DMS 273 (cell line): ENCODE measurements around the gene IPO7.
"Not testable (repeated sequence)": the region's sequence is repeated elsewhere in the genome, so short reads cannot be mapped to it uniquely, and the experiment has no call there.

Source experiments
- DNase-seq: peaks from one replicate; lab custom pipeline; 2025; ENCODE audit not compliant: unreplicated experiment; lab: John Stamatoyannopoulos, UW

Gene IPO7

GRCh38 chr11:9384535-9385326 is at the start of gene IPO7:
TSS of gene IPO7 (plus strand) at chr11:9384652. CDS start at chr11:9384764, 112 bp downstream.
- peak; percentile 95 for DNase-seq

- DNase-seq = no peak
Measured at GRCh38 chr11:9341638-9342178, 42.7 kb upstream of the IPO7 start.

GRCh38 chr11:9344061-9344680 is 40.3 kb upstream of the IPO7 start:
- no peak for DNase-seq

- no peak for DNase-seq
Measured at GRCh38 chr11:9347100-9347499, 37.4 kb upstream of the IPO7 start.

- not testable (repeated sequence) for DNase-seq
Measured at GRCh38 chr11:9347779-9348178, 36.7 kb upstream of the IPO7 start.

- DNase-seq = no peak
Measured at GRCh38 chr11:9351321-9351881, 33.1 kb upstream of the IPO7 start.

GRCh38 chr11:9357041-9357440 is 27.4 kb upstream of the IPO7 start:
- no peak for DNase-seq

- DNase-seq = not testable (repeated sequence)
Measured at GRCh38 chr11:9360862-9361622, 23.4 kb upstream of the IPO7 start.

- DNase-seq = no peak
Measured at GRCh38 chr11:9362393-9362863, 22.0 kb upstream of the IPO7 start.

- peak; percentile 89 for DNase-seq
Measured at GRCh38 chr11:9363954-9364912, 20.2 kb upstream of the IPO7 start.

GRCh38 chr11:9367551-9367950 is 16.9 kb upstream of the IPO7 start:
- no peak for DNase-seq

GRCh38 chr11:9377036-9377435 is 7.4 kb upstream of the IPO7 start:
- DNase-seq = no peak

- no peak for DNase-seq
Measured at GRCh38 chr11:9379041-9379440, 5.4 kb upstream of the IPO7 start.

- no peak for DNase-seq
Measured at GRCh38 chr11:9380773-9381172, 3.7 kb upstream of the IPO7 start.

GRCh38 chr11:9385327-9385899 is 961 bp downstream of the IPO7 start:
- DNase-seq = peak; percentile 80

- DNase-seq = no peak
Measured at GRCh38 chr11:9386086-9386485, 1.6 kb downstream of the IPO7 start.

- no peak for DNase-seq
Measured at GRCh38 chr11:9386901-9387300, 2.4 kb downstream of the IPO7 start.

GRCh38 chr11:9396310-9396709 is 11.9 kb downstream of the IPO7 start:
- DNase-seq = no peak

- no peak for DNase-seq
Measured at GRCh38 chr11:9396752-9397151, 12.3 kb downstream of the IPO7 start.
